Mesothelial cell of epicardium (in vitro differentiated cells): ENCODE data around the gene CRTC1. TPM values are rescaled to one million over a fixed set of nuclear protein-coding genes. Genes with fewer than 3 reads are reported as not detected.
A peak's percentile ranks its signal among the peaks of the same experiment; 100 is the strongest.
"Not testable (repeated sequence)": the region's sequence is repeated elsewhere in the genome, so short reads cannot be mapped to it uniquely, and the experiment has no call there.

Source experiments
- DNase-seq, 2 experiments: peaks; one replicate each; pipeline ENCODE4 v3.0.0; 2021; ENCODE audit warnings: low spot score in 2 of 2; ENCODE audit not compliant: unreplicated experiment in 2 of 2
- H3K27ac Mint-ChIP-seq: 2 replicates; pipeline ENCODE4 v1.8.0; 2021; ENCODE audit warnings: mixed read lengths
- H3K27me3 Mint-ChIP-seq: 2 replicates; pipeline ENCODE4 v1.8.0; 2021; ENCODE audit warnings: low read depth, mixed read lengths
- H3K36me3 Mint-ChIP-seq: 2 replicates; pipeline ENCODE4 v1.8.0; 2021; ENCODE audit warnings: mixed read lengths
- H3K4me1 Mint-ChIP-seq: 2 replicates; pipeline ENCODE4 v1.8.0; 2021; ENCODE audit warnings: mixed read lengths
- H3K4me3 Mint-ChIP-seq: 2 replicates; pipeline ENCODE4 v1.8.0; 2021; ENCODE audit warnings: mild to moderate bottlenecking, moderate library complexity, mixed read lengths
- H3K9me3 Mint-ChIP-seq: 2 replicates; pipeline ENCODE4 v1.8.0; 2021; ENCODE audit warnings: mixed read lengths
- CTCF ChIP-seq: fragments of 200-600 bp; sonication (generic); IDR thresholded peaks from one replicate; pipeline ENCODE4 v1.5.0; 2021; ENCODE audit warnings: antibody characterized with exemption; ENCODE audit not compliant: unreplicated experiment
- total RNA-seq: library from RNA; stranded (reverse); gene quantifications from 3 replicates; pipeline ENCODE4 v1.2.1, GENCODE V29; 2021

The CRTC1 gene
- total RNA-seq, 1 donor from 2014 or later, result 31.9 TPM

GRCh38 chr19:18814063-18814462 lies 130.6 kb downstream of the CRTC1 start:
- Mint-ChIP-seq H3K27ac (no peak overlapping the region), H3K36me3 (no peaks in the 10 kb centered on the region), H3K4me3 (no peak overlapping the region), H3K4me1 (no peaks in the 10 kb centered on the region), H3K9me3 (no peaks in the 10 kb centered on the region), H3K27me3 (peaks cover 21% of the 10 kb centered on the region)
- no peak for TF ChIP-seq CTCF
- no peak for DNase-seq

GRCh38 chr19:18815673-18816072 lies 132.2 kb downstream of the CRTC1 start:
- Mint-ChIP-seq H3K4me3 (no peak overlapping the region), H3K4me1 (no peaks in the 10 kb centered on the region), H3K9me3 (no peaks in the 10 kb centered on the region), H3K36me3 (no peaks in the 10 kb centered on the region), H3K27ac (no peak overlapping the region), H3K27me3 (peaks cover 17% of the 10 kb centered on the region)
- no peak for TF ChIP-seq CTCF
- no peak for DNase-seq

GRCh38 chr19:18816645-18817044 lies 133.2 kb downstream of the CRTC1 start:
- H3K4me3 Mint-ChIP-seq, H3K9me3 Mint-ChIP-seq, H3K27ac Mint-ChIP-seq, H3K36me3 Mint-ChIP-seq, DNase-seq, H3K4me1 Mint-ChIP-seq: not testable (repeated sequence)
- H3K27me3 Mint-ChIP-seq, result peaks cover 17% of the 10 kb centered on the region

GRCh38 chr19:18817574-18817973 lies 134.1 kb downstream of the CRTC1 start:
- no peak overlapping the region for H3K27ac Mint-ChIP-seq
- DNase-seq, result no peak
- no peak for TF ChIP-seq CTCF
- peaks cover 10% of the 10 kb centered on the region for H3K27me3 Mint-ChIP-seq
- no peaks in the 10 kb centered on the region for H3K36me3 Mint-ChIP-seq
- H3K4me3 Mint-ChIP-seq, result no peak overlapping the region
- no peaks in the 10 kb centered on the region for H3K4me1 Mint-ChIP-seq
- no peaks in the 10 kb centered on the region for H3K9me3 Mint-ChIP-seq

- Mint-ChIP-seq H3K4me3 (no peak overlapping the region), H3K4me1 (peaks cover 10% of the 10 kb centered on the region), H3K9me3 (peaks cover 8% of the 10 kb centered on the region), H3K36me3 (no peaks in the 10 kb centered on the region), H3K27me3 (peaks cover 6% of the 10 kb centered on the region), H3K27ac (no peak overlapping the region)
- DNase-seq, result no peak
- no peak for TF ChIP-seq CTCF
These were observed 145.3 kb downstream of the CRTC1 start for GRCh38 chr19:18828786-18829185.

GRCh38 chr19:18830488-18830887 lies 147.0 kb downstream of the CRTC1 start:
- Mint-ChIP-seq H3K36me3 (peaks cover under 1% of the 10 kb centered on the region), H3K9me3 (peaks cover 8% of the 10 kb centered on the region), H3K27me3 (peaks cover 6% of the 10 kb centered on the region), H3K4me1 (peaks cover 24% of the 10 kb centered on the region), H3K27ac (no peak overlapping the region), H3K4me3 (peak overlapping the region; percentile 66)
- DNase-seq, result no peak
- TF ChIP-seq CTCF, result no peak
